Measurements from ENCODE around the gene MAGEC2. TPM values are rescaled to one million over a fixed set of nuclear protein-coding genes. Genes with fewer than 3 reads are reported as not detected.

The MAGEC2 gene
- 0.23 TPM in 1 of 2 replicates, not detected in the other for total RNA-seq (ENCODE audit: low replicate concordance)

GRCh38 chrX:142204522-142205433 is at the start of gene MAGEC2:
MAGEC2 (minus strand) TSS chrX:142205290; CDS start chrX:142203987, 1,303 bp downstream.

Data from smooth muscle cell of the coronary artery (primary cell).